Endodermal cell (in vitro differentiated cells): ENCODE measurements around the gene CORO7. TPM values are rescaled to one million over a fixed set of nuclear protein-coding genes. Genes with fewer than 3 reads are reported as not detected.

Source experiments
- DNase-seq: peaks from one replicate; pipeline ENCODE4 v3.0.0-alpha.2; 2017
- H3K27ac ChIP-seq: 2 replicates; pipeline ENCODE4 v1.5.1; 2013; ENCODE audit warnings: mild to moderate bottlenecking, low read depth, low read length, moderate library complexity
- H3K27me3 ChIP-seq: 2 replicates; pipeline ENCODE4 v1.6.1; 2013; ENCODE audit warnings: mild to moderate bottlenecking, low read length, moderate library complexity; ENCODE audit not compliant: insufficient read depth, control insufficient read depth, poor library complexity, severe bottlenecking
- H3K36me3 ChIP-seq: 2 replicates; pipeline ENCODE4 v1.7.0; 2013; ENCODE audit warnings: mild to moderate bottlenecking, low read length, moderate library complexity; ENCODE audit not compliant: control insufficient read depth, insufficient read depth
- H3K4me1 ChIP-seq: one replicate; pipeline ENCODE4 v1.7.0; 2013; ENCODE audit warnings: low read length; ENCODE audit not compliant: control insufficient read depth, insufficient read depth
- H3K4me3 ChIP-seq: 2 replicates; pipeline ENCODE4 v1.5.1; 2013; ENCODE audit warnings: mild to moderate bottlenecking, low read length, moderate library complexity
- H3K9ac ChIP-seq: 2 replicates; pipeline ENCODE4 v1.6.1; 2013; ENCODE audit warnings: mild to moderate bottlenecking, low read length, moderate library complexity; ENCODE audit not compliant: poor library complexity, severe bottlenecking; ENCODE audit errors: extremely low read depth
- H3K9me3 ChIP-seq: 2 replicates; pipeline ENCODE4 v1.6.1; 2013; ENCODE audit warnings: mild to moderate bottlenecking, low read length, moderate library complexity; ENCODE audit not compliant: control insufficient read depth
- H3K27ac Mint-ChIP-seq: 2 replicates; pipeline ENCODE4 v1.8.0; 2020; ENCODE audit warnings: mixed read lengths
- H3K27me3 Mint-ChIP-seq: 2 replicates; pipeline ENCODE4 v1.8.0; 2021; ENCODE audit warnings: mild to moderate bottlenecking, mixed read lengths; ENCODE audit not compliant: insufficient read depth
- H3K36me3 Mint-ChIP-seq: 2 replicates; pipeline ENCODE4 v1.8.0; 2020; ENCODE audit warnings: low read depth, mixed read lengths
- H3K4me1 Mint-ChIP-seq: 2 replicates; pipeline ENCODE4 v1.8.0; 2020; ENCODE audit warnings: mixed read lengths
- H3K4me3 Mint-ChIP-seq: 2 replicates; pipeline ENCODE4 v1.8.0; 2020; ENCODE audit warnings: mild to moderate bottlenecking, moderate library complexity, mixed read lengths
- H3K9me3 Mint-ChIP-seq: 2 replicates; pipeline ENCODE4 v1.8.0; 2020; ENCODE audit warnings: mild to moderate bottlenecking, mixed read lengths
- CTCF ChIP-seq: fragments of 200-600 bp; sonication (generic); conservative IDR thresholded peaks from 2 replicates; pipeline ENCODE4 v1.5.0; 2021; ENCODE audit warnings: antibody characterized with exemption, mild to moderate bottlenecking
- whole genome bisulfite sequencing, 2 experiments: methylation state at CpG; one replicate each; pipeline versions ENCODE4 v1.1.5 to v1.1.7; 2013; ENCODE audit warnings: missing lambda C conversion rate in 2 of 2, mixed read lengths in 1 of 2; ENCODE audit not compliant: insufficient coverage in 1 of 2, insufficient read length in 1 of 2; 5-methylcytosine and 5-hydroxymethylcytosine counted together
- total RNA-seq, 2 donors: library from RNA; stranded (reverse); fragmentation: NEBNext Ultra II Directional in 1 of 2; extraction: Animal tissue kit (Norgen Biotek cat#: 25700) in 1 of 2; gene quantifications; 2 replicates in 1 of 2; 3 replicates in 1 of 2; pipeline ENCODE4 v1.2.1, GENCODE V29; 2021

CORO7 gene
- total RNA-seq, 2 donors from 2014 or later: 32.5 to 37.5 TPM

- no peaks in the 10 kb centered on the region for H3K27me3 ChIP-seq
- no peaks in the 10 kb centered on the region for H3K9me3 Mint-ChIP-seq
- H3K9me3 ChIP-seq: no peaks in the 10 kb centered on the region
- no peak overlapping the region for H3K9ac ChIP-seq
- no peak for TF ChIP-seq CTCF
- no peaks in the 10 kb centered on the region for H3K36me3 ChIP-seq
- DNase-seq: no peak
- H3K4me1 Mint-ChIP-seq: no peaks in the 10 kb centered on the region
- WGBS, 2 experiments: 91 to 95% methylated on average over 7 to 12 of the region's 12 CpGs
- no peak overlapping the region for H3K4me3 Mint-ChIP-seq
- H3K4me1 ChIP-seq: no peaks in the 10 kb centered on the region
- no peak overlapping the region for H3K27ac ChIP-seq
- no peak overlapping the region for H3K4me3 ChIP-seq
- peaks cover 5% of the 10 kb centered on the region for H3K36me3 Mint-ChIP-seq
- no peaks in the 10 kb centered on the region for H3K27me3 Mint-ChIP-seq
- H3K27ac Mint-ChIP-seq: no peak overlapping the region
Measured at GRCh38 chr16:4365615-4366014, 50.8 kb downstream of the CORO7 start.

GRCh38 chr16:4365014-4365406 is 51.4 kb downstream of the CORO7 start:
- no peaks in the 10 kb centered on the region for H3K4me1 ChIP-seq

GRCh38 chr16:4364196-4365013 is 52.0 kb downstream of the CORO7 start:
- H3K27ac ChIP-seq: no peak overlapping the region
- no peak overlapping the region for H3K4me3 ChIP-seq
- H3K27me3 ChIP-seq: no peaks in the 10 kb centered on the region
- no peaks in the 10 kb centered on the region for H3K9me3 ChIP-seq
- no peaks in the 10 kb centered on the region for H3K4me1 ChIP-seq
- H3K36me3 Mint-ChIP-seq: peaks cover 5% of the 10 kb centered on the region
- no peak overlapping the region for H3K9ac ChIP-seq
- no peaks in the 10 kb centered on the region for H3K4me1 Mint-ChIP-seq
- H3K27me3 Mint-ChIP-seq: no peaks in the 10 kb centered on the region
- no peak for TF ChIP-seq CTCF
- 92 to 93% methylated on average over 27 to 37 of the region's 37 CpGs for WGBS, 2 experiments
- no peak for DNase-seq
- no peaks in the 10 kb centered on the region for H3K9me3 Mint-ChIP-seq
- H3K36me3 ChIP-seq: no peaks in the 10 kb centered on the region
- no peak overlapping the region for H3K4me3 Mint-ChIP-seq
- no peak overlapping the region for H3K27ac Mint-ChIP-seq

More at GRCh38 chr16:4365014-4365406, 51.4 kb downstream of the CORO7 start:
- Histone ChIP-seq H3K9me3 (no peaks in the 10 kb centered on the region), H3K27me3 (no peaks in the 10 kb centered on the region), H3K27ac (no peak overlapping the region), H3K36me3 (no peaks in the 10 kb centered on the region), H3K9ac (no peak overlapping the region), H3K4me3 (no peak overlapping the region)
- Mint-ChIP-seq H3K4me3 (no peak overlapping the region), H3K4me1 (no peaks in the 10 kb centered on the region), H3K36me3 (peaks cover 5% of the 10 kb centered on the region), H3K27me3 (no peaks in the 10 kb centered on the region), H3K9me3 (no peaks in the 10 kb centered on the region), H3K27ac (no peak overlapping the region)
- DNase-seq: no peak
- 95 to 98% methylated on average over 5 to 10 of the region's 10 CpGs for WGBS, 2 experiments
- TF ChIP-seq CTCF: no peak
